ENCODE results near the gene CEACAM21. TPM values are rescaled to one million over a fixed set of nuclear protein-coding genes. Genes with fewer than 3 reads are reported as not detected.
A peak's percentile ranks its signal among the peaks of the same experiment; 100 is the strongest.

Gene CEACAM21
- total RNA-seq (not detected in 2 replicates), polyA plus RNA-seq (not detected in 2 replicates), polyA minus RNA-seq (ENCODE audit: low replicate concordance) (not detected in 2 replicates)
- not detected in 2 replicates for polyA plus RNA-seq (2012)

- Histone ChIP-seq H3K4me2 (ENCODE audit: extremely low read depth, insufficient read depth, low read length) (no peak within 1 kb of the TSS), H3K79me2 (ENCODE audit: control insufficient read depth, insufficient read depth, low read length) (no peaks in the 10 kb centered on the region), H3K36me3 (ENCODE audit: control insufficient read depth, insufficient read depth, low read length) (no peaks in the 10 kb centered on the region), H4K20me1 (ENCODE audit: control insufficient read depth, extremely low read depth, insufficient read depth, low read length) (no peaks in the 10 kb centered on the region), H3K4me1 (ENCODE audit: control insufficient read depth, extremely low read depth, insufficient read depth, low read length) (no peaks in the 10 kb centered on the region), H3K9me3 (ENCODE audit: control insufficient read depth, insufficient read depth, low read depth, low read length) (no peaks in the 10 kb centered on the region), H3K27me3 (ENCODE audit: control insufficient read depth, insufficient read depth, low read length) (no peaks in the 10 kb centered on the region), H3K4me3 (replicated peaks in 1 of 4; ENCODE audit: control extremely low read depth in 1 of 4, insufficient read depth in 1 of 4, low read depth in 3 of 4, low read length in 4 of 4) (no peak within 1 kb of the TSS), H2AFZ (ENCODE audit: low read length) (no peak within 1 kb of the TSS), H3K9ac (ENCODE audit: insufficient read depth, low read length) (no peak within 1 kb of the TSS), H3K27ac (ENCODE audit: insufficient read depth, low read length) (no peak within 1 kb of the TSS)
- no peak for DNase-seq (ENCODE audit: low read depth in 2 of 2)
- no peak for TF ChIP-seq CTCF (conservative IDR thresholded peaks at IDR 0.05 in 1 of 2, IDR thresholded peaks at IDR 0.05 in 1 of 2; ENCODE audit: low read depth in 1 of 2, low read length in 2 of 2)
- no peak for TF ChIP-seq EZH2 (IDR thresholded peaks at IDR 0.05; ENCODE audit: low read length, missing control alignments)
Observed at GRCh38 chr19:41575998-41576397, at the start of gene CEACAM21. TSS of gene CEACAM21 (plus strand) at chr19:41576166. CDS start at chr19:41576275, 109 bp downstream.

GRCh38 chr19:41527089-41527488 lies 48.9 kb upstream of the CEACAM21 start:
- no peak for DNase-seq (ENCODE audit: low read depth in 2 of 2)
- no peak overlapping the region for H3K4me3 ChIP-seq (replicated peaks in 1 of 4; ENCODE audit: control extremely low read depth in 1 of 4, insufficient read depth in 1 of 4, low read depth in 3 of 4, low read length in 4 of 4)
- H3K9ac ChIP-seq (ENCODE audit: insufficient read depth, low read length), result no peak overlapping the region
- no peak overlapping the region for H3K4me2 ChIP-seq (ENCODE audit: extremely low read depth, insufficient read depth, low read length)
- H3K36me3 ChIP-seq (ENCODE audit: control insufficient read depth, insufficient read depth, low read length), result no peaks in the 10 kb centered on the region
- no peaks in the 10 kb centered on the region for H3K79me2 ChIP-seq (ENCODE audit: control insufficient read depth, insufficient read depth, low read length)
- H3K4me1 ChIP-seq (ENCODE audit: control insufficient read depth, extremely low read depth, insufficient read depth, low read length), result peaks cover 3% of the 10 kb centered on the region
- no peak overlapping the region for H2AFZ ChIP-seq (ENCODE audit: low read length)
- H4K20me1 ChIP-seq (ENCODE audit: control insufficient read depth, extremely low read depth, insufficient read depth, low read length), result no peaks in the 10 kb centered on the region
- H3K9me3 ChIP-seq (ENCODE audit: control insufficient read depth, insufficient read depth, low read depth, low read length), result no peaks in the 10 kb centered on the region
- TF ChIP-seq CTCF (conservative IDR thresholded peaks at IDR 0.05 in 1 of 2, IDR thresholded peaks at IDR 0.05 in 1 of 2; ENCODE audit: low read depth in 1 of 2, low read length in 2 of 2) (no peak), EZH2 (IDR thresholded peaks at IDR 0.05; ENCODE audit: low read length, missing control alignments) (no peak)
- H3K27ac ChIP-seq (ENCODE audit: insufficient read depth, low read length), result no peak overlapping the region
- H3K27me3 ChIP-seq (ENCODE audit: control insufficient read depth, insufficient read depth, low read length), result peaks cover 2% of the 10 kb centered on the region

- H3K79me2 ChIP-seq (ENCODE audit: control insufficient read depth, insufficient read depth, low read length), result no peaks in the 10 kb centered on the region
- no peaks in the 10 kb centered on the region for H3K36me3 ChIP-seq (ENCODE audit: control insufficient read depth, insufficient read depth, low read length)
- H3K27ac ChIP-seq (ENCODE audit: insufficient read depth, low read length), result no peak overlapping the region
- H3K4me1 ChIP-seq (ENCODE audit: control insufficient read depth, extremely low read depth, insufficient read depth, low read length), result peaks cover 3% of the 10 kb centered on the region
- no peak overlapping the region for H3K4me3 ChIP-seq (replicated peaks in 1 of 4; ENCODE audit: control extremely low read depth in 1 of 4, insufficient read depth in 1 of 4, low read depth in 3 of 4, low read length in 4 of 4)
- H4K20me1 ChIP-seq (ENCODE audit: control insufficient read depth, extremely low read depth, insufficient read depth, low read length), result no peaks in the 10 kb centered on the region
- H2AFZ ChIP-seq (ENCODE audit: low read length), result no peak overlapping the region
- TF ChIP-seq CTCF (conservative IDR thresholded peaks at IDR 0.05 in 1 of 2, IDR thresholded peaks at IDR 0.05 in 1 of 2; ENCODE audit: low read depth in 1 of 2, low read length in 2 of 2) (no peak), EZH2 (IDR thresholded peaks at IDR 0.05; ENCODE audit: low read length, missing control alignments) (no peak)
- H3K27me3 ChIP-seq (ENCODE audit: control insufficient read depth, insufficient read depth, low read length), result peaks cover 2% of the 10 kb centered on the region
- no peaks in the 10 kb centered on the region for H3K9me3 ChIP-seq (ENCODE audit: control insufficient read depth, insufficient read depth, low read depth, low read length)
- H3K9ac ChIP-seq (ENCODE audit: insufficient read depth, low read length), result no peak overlapping the region
- no peak overlapping the region for H3K4me2 ChIP-seq (ENCODE audit: extremely low read depth, insufficient read depth, low read length)
- peak in 1 of 2 donors; percentile 14 for DNase-seq (ENCODE audit: low read depth in 2 of 2)
Observed at GRCh38 chr19:41528106-41528505, 47.9 kb upstream of the CEACAM21 start.
